ENCODE data around the gene UBAP2.
"Not testable (repeated sequence)": the region's sequence is repeated elsewhere in the genome, so short reads cannot be mapped to it uniquely, and the experiment has no call there.

DNA sequence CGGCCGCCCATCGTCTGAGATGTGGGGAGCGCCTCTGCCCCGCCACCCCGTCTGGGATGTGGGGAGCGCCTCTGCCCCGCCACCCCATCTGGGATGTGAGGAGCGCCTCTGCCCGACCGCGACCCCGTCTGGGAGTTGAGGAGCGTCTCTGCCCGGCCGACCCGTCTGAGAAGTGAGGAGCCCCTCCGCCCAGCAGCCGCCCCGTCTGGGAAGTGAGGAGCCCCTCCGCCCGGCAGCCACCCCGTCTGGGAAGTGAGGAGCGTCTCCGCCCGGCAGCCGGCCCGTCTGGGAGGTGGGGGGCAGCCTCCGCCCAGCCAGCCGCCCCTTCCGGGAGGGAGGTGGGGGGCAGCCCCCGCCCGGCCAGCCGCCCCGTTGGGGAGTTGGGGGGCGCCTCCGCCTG is 9.8 kb downstream of the UBAP2 start:
- TF ChIP-seq, protein P1, sequence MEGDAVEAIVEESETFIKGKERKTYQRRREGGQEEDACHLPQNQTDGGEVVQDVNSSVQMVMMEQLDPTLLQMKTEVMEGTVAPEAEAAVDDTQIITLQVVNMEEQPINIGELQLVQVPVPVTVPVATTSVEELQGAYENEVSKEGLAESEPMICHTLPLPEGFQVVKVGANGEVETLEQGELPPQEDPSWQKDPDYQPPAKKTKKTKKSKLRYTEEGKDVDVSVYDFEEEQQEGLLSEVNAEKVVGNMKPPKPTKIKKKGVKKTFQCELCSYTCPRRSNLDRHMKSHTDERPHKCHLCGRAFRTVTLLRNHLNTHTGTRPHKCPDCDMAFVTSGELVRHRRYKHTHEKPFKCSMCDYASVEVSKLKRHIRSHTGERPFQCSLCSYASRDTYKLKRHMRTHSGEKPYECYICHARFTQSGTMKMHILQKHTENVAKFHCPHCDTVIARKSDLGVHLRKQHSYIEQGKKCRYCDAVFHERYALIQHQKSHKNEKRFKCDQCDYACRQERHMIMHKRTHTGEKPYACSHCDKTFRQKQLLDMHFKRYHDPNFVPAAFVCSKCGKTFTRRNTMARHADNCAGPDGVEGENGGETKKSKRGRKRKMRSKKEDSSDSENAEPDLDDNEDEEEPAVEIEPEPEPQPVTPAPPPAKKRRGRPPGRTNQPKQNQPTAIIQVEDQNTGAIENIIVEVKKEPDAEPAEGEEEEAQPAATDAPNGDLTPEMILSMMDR (IDR thresholded peaks at IDR 0.05; ENCODE audit: low read depth, low read length, poor library complexity, severe bottlenecking): not testable (repeated sequence)
- not testable (repeated sequence) for TF ChIP-seq EZH2phosphoT487 (IDR thresholded peaks at IDR 0.05; ENCODE audit: borderline replicate concordance, low read length)
